ENCODE results near the gene APOH. TPM values are rescaled to one million over a fixed set of nuclear protein-coding genes. Genes with fewer than 3 reads are reported as not detected.

APOH gene
- total and polyA plus RNA-seq, 12 donors, result 0.11 to 1.7 (median 1.5) TPM; not detected in 7

DNA sequence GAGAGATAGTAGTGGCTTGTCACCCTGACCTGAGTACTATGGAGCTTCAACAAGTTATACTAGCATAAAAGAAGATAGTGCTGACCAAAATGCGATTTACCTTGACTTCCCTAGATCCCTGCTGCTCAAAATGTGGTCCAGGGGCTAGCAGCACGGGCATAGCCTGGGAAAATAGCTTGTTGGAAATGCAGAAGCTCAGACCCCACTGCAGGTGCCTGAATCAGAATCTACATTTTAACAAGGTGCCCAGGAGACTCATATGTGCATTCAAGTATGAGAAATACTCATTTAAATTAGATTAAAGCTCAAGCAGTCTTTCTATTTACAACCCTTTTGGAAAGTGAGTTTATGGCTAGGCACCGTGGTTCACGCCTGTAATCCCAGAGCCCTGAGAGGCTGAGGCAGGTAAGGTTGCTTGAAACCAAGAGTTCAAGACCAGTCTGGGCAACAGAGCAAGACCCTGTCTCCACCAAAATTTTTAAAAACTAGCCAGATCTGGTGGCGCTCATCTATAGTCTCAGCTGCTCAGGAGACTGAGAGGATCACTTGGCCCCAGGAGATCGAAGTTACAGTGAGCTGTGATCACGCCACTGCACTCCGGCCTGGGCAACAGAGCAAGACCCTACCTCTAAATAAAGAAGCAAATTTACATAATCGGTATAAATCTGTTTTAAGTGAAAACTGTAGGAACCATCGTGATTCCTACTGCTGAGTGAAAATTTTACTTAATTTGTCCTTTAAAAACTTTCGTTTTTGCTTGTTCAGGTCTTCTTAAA is 7.3 kb downstream of the APOH start:
- intact Hi-C loops (cut with DNase I), result no loop called here
- H3K36me3 ChIP-seq (replicated peaks in 1 of 2), result no peaks in the 10 kb centered on the region
- no peaks in the 10 kb centered on the region for H3K4me1 ChIP-seq (replicated peaks in 1 of 2)
- peaks cover 4% of the 10 kb centered on the region for H3K27me3 ChIP-seq
- no peak overlapping the region for H3K4me3 ChIP-seq
- H3K27ac ChIP-seq, result no peak overlapping the region
- TF ChIP-seq, protein P1, sequence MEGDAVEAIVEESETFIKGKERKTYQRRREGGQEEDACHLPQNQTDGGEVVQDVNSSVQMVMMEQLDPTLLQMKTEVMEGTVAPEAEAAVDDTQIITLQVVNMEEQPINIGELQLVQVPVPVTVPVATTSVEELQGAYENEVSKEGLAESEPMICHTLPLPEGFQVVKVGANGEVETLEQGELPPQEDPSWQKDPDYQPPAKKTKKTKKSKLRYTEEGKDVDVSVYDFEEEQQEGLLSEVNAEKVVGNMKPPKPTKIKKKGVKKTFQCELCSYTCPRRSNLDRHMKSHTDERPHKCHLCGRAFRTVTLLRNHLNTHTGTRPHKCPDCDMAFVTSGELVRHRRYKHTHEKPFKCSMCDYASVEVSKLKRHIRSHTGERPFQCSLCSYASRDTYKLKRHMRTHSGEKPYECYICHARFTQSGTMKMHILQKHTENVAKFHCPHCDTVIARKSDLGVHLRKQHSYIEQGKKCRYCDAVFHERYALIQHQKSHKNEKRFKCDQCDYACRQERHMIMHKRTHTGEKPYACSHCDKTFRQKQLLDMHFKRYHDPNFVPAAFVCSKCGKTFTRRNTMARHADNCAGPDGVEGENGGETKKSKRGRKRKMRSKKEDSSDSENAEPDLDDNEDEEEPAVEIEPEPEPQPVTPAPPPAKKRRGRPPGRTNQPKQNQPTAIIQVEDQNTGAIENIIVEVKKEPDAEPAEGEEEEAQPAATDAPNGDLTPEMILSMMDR (IDR thresholded peaks at IDR 0.05), result no peak
- TF ChIP-seq POLR2A (IDR thresholded peaks at IDR 0.05), result no peak
- WGBS, 4 donors, result 78 to 86% (median 82%) methylated on average over 11 of the region's 11 CpGs
- DNase-seq, result no peak
- H3K9me3 ChIP-seq (replicated peaks in 1 of 3), result no peaks in the 10 kb centered on the region

DNA sequence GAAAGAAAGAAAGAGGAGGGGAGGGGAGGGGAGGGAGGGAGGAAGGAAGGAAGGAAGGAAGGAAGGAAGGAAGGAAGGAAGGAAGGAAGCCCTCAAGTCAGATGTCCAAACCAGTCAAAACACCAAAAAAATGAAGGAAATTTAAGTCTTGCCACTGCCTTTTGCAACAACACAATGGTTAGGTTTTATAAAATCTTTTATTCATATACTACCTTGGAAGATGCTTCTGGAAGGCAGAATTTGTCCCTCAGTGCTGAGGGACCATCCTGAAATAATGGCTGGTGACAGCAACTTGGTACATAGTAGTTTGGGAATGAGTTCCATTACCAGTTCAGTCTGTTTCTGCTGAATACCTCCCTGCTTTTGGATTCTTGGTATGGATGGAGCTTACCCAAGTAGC is 7.9 kb downstream of the APOH start:
- Histone ChIP-seq H3K4me1 (replicated peaks in 1 of 2) (no peaks in the 10 kb centered on the region), H3K4me3 (no peak overlapping the region), H3K27ac (no peak overlapping the region), H3K36me3 (replicated peaks in 1 of 2) (no peaks in the 10 kb centered on the region), H3K27me3 (peaks cover 4% of the 10 kb centered on the region), H3K9me3 (replicated peaks in 1 of 3) (no peaks in the 10 kb centered on the region)
- intact Hi-C loops (cut with DNase I), result no loop called here
- DNase-seq, result no peak
- TF ChIP-seq, protein P1 (IDR thresholded peaks at IDR 0.05), result no peak
- TF ChIP-seq POLR2A (IDR thresholded peaks at IDR 0.05), result no peak

DNA sequence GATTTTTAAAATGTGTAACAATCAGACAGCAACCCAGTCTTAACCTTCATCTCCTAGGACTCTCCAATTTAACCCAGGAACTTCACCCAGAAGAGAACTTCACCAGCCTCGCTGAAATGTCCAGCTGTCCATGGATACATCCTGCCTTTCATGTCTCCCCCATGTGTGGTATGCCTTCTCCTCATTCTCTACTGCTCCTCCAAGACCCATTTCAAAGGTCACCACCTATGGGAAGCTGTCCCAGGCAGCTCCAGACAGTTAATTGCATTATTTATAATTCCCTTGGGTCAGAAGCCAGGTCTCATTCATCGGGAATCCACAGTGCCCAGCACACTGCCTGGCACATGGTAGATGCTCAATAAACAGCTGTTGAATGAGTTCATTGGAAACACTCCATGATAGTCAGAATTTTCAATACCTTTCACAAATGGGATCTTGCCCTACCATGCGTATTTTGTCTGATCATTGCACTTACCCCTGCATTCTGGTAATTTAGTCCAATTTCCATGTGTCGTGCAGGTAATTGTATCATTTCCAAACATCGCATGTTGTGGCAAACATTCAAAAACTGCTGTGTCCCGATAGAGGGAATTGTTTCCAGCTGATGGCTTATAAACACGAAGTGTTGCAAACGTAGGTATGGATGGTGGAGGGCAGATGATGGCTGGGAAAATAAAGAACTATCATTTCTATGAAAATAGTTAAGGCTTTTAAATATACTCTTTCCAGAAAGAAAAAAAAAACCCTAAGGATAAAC is 9.0 kb downstream of the APOH start:
- no peaks in the 10 kb centered on the region for H3K4me1 ChIP-seq (replicated peaks in 1 of 2)
- no peak for DNase-seq
- no peaks in the 10 kb centered on the region for H3K36me3 ChIP-seq (replicated peaks in 1 of 2)
- no peak overlapping the region for H3K4me3 ChIP-seq
- H3K9me3 ChIP-seq (replicated peaks in 1 of 3), result no peaks in the 10 kb centered on the region
- TF ChIP-seq, protein P1 (IDR thresholded peaks at IDR 0.05), result no peak
- TF ChIP-seq POLR2A (IDR thresholded peaks at IDR 0.05), result no peak
- intact Hi-C loops (cut with DNase I), result no loop called here
- 69 to 83% (median 76%) methylated on average over 8 of the region's 8 CpGs for WGBS, 4 donors
- peaks cover 4% of the 10 kb centered on the region for H3K27me3 ChIP-seq
- no peak overlapping the region for H3K27ac ChIP-seq

DNA sequence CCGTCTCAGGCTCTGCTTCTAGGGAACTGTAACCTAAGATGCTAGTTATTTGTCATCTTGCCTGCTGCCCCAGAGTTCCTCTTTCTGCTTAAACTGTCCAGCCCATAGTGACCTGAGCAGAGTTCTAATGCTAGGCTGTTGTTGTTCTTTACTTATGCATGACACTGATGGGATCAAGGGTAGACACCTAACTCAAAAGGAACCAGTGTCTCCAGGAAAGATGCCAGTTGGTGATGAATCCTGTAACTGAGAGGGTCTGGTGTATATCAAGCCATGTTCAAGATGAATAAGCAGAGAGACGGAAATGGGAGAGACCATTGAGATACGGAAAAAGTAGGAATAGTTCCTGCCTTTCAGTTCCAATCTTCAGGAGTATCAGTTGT is 13.7 kb downstream of the APOH start:
- intact Hi-C loops (cut with DNase I), result no loop called here
- DNase-seq, result no peak
- H3K4me1 ChIP-seq (replicated peaks in 1 of 2), result no peaks in the 10 kb centered on the region
- no peak overlapping the region for H3K4me3 ChIP-seq
- no peak overlapping the region for H3K27ac ChIP-seq
- H3K9me3 ChIP-seq (replicated peaks in 1 of 3), result no peaks in the 10 kb centered on the region
- no peaks in the 10 kb centered on the region for H3K36me3 ChIP-seq (replicated peaks in 1 of 2)
- TF ChIP-seq, protein P1 (IDR thresholded peaks at IDR 0.05), result no peak
- no peak for TF ChIP-seq POLR2A (IDR thresholded peaks at IDR 0.05)
- WGBS, 4 donors, result 74 to 95% (median 83%) methylated on average over 3 of the region's 3 CpGs
- H3K27me3 ChIP-seq, result peaks cover 4% of the 10 kb centered on the region

Measured in adrenal gland (tissue), 12 donors.